GM11168 (cell line): ENCODE data around the gene LAMA2.

Experiments
- in situ Hi-C: fragments of 300-500 bp; cut with MboI; formaldehyde crosslinking; loops from one replicate; pipeline ENCODE4 v1.12.0; 2022; ENCODE audit warnings: low sequenced_read_pairs; ENCODE audit not compliant: unreplicated experiment

Gene LAMA2

GRCh38 chr6:129469070-129469662 is 586.2 kb downstream of the LAMA2 start:
- in situ Hi-C loops, result no loop called here

DNA sequence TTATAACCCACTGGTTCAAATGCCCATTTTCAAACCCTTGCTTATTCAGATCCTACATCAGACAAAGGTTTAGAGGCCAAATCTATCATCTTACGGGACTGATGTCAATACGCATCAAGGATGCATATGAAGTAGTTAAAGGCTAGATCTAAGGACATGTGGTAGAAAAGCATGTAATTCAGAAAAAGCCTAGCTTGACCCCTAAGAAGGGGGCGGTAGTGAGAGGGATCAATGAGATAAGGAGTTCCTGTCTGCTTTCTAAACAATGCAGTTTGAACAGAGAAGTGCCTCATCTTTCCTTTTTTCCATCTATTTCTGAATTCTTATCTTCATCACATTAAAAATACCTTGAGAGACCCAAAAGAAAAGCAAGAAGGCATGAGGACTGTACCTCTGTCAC is 589.3 kb downstream of the LAMA2 start:
- in situ Hi-C loops, result no loop called here

GRCh38 chr6:129473546-129473945 is 590.6 kb downstream of the LAMA2 start:
- in situ Hi-C loops, result no loop called here

DNA sequence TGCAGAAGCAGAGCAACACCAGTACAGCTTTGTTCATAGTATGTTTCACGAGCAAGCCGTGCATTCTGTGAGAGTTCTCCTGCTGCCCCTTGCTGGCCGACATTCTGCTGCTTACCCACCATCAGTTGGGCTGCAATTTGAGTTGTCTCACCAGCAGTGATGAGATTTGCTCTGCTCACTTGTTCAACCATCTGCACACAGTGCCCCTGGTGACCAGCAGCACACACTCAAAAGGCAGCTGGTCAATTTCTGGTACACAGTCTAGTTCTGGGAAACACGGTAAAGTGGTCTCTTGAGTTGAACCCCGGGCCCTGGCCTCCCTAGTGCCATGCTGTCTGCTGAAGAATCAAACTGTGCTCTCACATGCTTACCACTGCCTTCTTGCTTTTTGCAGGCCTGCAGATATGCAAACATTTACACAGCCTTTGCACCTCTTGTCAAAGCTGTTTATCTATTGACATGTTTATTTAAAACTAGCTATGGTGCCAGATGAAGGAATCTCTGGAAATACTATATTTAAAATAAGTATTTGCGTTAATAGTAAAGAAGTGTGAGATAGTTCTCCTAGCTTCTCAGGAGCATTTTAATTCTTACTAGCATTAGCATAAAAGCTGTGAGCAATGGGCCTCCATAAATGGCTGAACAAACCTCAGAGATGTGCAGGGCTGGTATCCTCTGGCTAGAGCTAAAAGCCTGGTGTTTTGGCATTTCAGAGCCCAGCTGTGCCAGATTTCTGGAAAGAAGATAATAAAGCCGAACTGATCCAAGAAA is 592.7 kb downstream of the LAMA2 start:
- in situ Hi-C loops, result no loop called here

DNA sequence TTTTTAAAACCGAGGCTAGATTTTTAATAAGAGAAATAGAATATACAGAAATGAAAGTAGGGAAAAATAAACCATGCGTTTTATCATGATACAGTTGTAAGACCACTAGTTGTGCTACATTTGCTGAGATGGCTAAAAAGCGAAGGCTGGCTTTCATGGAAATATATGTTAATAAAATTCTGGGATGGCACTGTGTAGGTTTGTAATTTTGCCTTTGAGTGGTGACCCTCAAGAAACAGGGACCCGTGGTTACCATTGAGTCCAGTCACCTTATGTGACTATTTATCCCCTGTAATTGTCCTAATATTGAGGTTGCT is 593.3 kb downstream of the LAMA2 start:
- in situ Hi-C loops, result no loop called here

DNA sequence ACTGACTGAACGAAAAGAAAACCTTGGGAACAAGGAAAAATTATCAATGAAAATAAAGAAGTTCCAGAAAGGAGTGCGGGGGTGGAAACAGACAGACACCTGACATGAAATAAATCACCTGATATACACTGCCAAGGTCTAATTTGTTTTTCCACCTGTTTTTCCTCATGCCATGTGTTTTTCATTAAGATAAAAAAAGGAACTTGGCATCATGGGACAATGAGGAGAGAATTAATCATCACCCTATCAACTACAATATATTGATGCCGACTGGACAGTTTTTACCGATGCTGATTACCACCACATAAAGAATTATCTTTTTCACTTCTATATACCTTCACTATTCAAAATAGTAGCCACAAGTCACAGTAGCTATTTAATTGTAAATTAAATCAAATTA is 593.9 kb downstream of the LAMA2 start:
- in situ Hi-C loops, result no loop called here

- in situ Hi-C loops, result no loop called here
Observed at GRCh38 chr6:129478379-129478778, 595.4 kb downstream of the LAMA2 start.

- in situ Hi-C loops, result no loop called here
Observed at GRCh38 chr6:129481706-129482105, 598.8 kb downstream of the LAMA2 start.

DNA sequence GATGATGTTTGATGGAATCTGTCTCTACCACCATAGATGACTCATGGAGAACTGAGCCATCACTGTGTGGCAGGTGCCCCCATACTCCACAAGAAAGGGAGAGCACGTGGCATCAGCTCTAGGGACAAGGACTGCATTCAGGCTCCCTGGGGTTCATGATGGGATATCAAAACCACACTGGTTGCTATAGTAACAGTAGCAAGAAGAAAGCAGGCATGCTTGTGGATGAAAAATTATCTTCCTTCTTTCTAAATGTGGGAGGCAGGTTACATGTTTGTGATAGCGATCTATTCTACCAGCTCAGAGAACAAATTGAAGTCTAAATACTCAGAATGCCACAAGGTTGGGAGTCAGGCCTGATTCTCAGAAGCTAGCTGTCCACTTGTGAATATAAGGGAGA is 602.8 kb downstream of the LAMA2 start:
- in situ Hi-C loops, result no loop called here

GRCh38 chr6:129486327-129486726 is 603.4 kb downstream of the LAMA2 start:
- in situ Hi-C loops, result no loop called here

GRCh38 chr6:129488313-129488712 is 605.4 kb downstream of the LAMA2 start:
- in situ Hi-C loops, result no loop called here

DNA sequence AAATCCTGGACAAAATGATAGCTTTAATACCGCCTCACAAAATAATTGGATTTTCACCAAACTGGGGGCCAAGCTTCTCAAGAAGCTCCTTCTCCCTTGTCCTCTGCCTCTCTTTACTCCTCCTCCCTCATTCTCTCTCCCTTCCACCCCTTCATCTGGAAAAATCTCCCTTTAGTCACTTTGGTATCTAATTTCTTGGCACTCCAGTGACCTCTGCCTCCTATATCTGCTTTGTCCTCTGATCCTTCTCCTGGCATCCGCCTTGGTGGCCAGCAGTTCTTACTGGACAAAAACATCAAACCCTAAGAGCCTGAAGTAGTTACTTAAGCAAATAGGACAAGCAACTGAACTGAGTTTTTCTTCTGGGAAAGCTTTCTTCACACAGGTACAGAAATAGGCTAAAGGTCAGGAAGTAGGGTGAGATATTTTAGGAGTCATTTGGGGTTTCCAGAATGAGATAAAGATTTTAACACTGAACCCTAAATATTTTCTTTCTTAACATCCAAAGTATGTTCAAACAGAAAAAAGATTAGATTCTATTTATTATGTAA is 606.4 kb downstream of the LAMA2 start:
- in situ Hi-C loops, result no loop called here

DNA sequence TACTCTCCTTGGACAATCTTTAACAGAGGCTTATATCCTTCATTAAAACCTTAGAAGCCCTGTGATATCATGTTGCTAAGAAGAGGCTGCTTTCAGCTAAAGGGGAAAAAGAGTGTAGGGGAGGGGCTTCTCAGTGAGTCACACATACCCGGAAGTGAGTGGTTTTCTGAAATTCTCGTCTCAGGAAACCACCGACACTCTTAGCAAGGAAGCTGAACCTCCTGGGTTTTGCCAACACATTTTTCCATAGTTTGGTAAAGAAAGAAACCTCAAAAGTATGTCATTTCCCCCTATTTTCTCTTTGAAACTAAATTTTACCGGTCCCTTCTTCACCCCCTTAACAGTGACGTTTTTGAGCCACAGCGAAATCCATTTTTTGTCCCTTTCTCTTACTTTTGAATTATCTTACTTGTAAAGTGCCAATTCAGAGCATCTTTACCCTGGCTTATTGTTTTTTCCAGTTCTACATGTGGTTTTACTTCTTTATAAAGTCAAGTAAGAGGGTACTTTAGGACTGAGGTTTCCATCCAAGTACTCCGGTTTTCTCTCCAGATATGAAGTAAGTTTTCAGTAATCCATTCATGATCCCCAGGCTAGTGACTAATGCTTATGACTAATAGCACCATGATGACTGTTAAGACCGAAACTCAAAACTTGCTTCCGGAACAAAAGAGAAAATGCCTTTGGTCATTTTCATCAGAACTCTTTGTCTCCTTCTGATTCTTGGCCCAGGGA is 607.8 kb downstream of the LAMA2 start:
- in situ Hi-C loops, result no loop called here

- in situ Hi-C loops, result no loop called here
Observed at GRCh38 chr6:129491436-129491835, 608.5 kb downstream of the LAMA2 start.

- in situ Hi-C loops, result no loop called here
Observed at GRCh38 chr6:129492260-129492659, 609.3 kb downstream of the LAMA2 start.

DNA sequence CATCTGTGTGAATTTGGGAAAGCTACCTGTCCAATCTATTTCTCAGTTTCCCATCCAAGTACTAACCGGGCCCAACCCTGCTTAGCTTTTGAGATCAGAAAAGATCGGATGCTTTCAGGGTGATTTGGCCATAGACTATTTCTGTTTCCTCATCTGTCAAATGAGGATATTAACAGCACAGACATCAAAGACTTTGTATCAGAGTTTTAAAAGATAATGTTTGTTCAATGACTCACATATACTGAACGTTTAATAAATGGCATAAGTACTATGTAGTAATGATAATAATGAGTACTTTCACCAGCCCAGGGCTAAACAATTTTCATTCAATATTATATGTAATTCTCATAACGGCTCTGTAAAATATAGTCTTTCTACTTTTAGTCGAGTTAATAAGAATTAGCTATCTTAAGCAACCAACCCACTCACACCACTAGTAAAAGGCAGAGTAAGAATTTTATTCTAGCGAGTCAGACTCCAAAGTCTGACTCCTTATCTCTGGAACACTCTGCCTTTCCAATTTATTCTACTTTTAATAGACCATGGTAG is 610.5 kb downstream of the LAMA2 start:
- in situ Hi-C loops, result no loop called here

DNA sequence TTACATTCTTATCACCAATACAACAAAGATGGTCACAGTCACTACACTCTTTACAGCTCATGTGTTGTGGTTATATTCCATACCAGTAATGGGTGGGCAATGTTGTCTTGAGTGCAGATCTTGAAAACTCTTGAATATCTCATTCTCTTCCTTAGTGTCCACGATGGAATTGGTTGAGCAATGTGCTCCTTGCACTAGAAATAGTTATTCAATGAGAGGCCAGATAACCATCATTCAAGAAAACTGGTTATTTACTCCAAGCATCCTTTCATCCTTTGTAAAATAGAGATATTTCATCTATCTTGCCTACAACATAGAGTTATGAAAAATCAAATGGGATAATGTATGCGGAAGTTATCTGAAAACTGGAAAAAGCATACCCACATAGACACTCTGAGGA is 611.2 kb downstream of the LAMA2 start:
- in situ Hi-C loops, result no loop called here

- in situ Hi-C loops, result no loop called here
Observed at GRCh38 chr6:129494586-129494985, 611.6 kb downstream of the LAMA2 start.

GRCh38 chr6:129495652-129496051 is 612.7 kb downstream of the LAMA2 start:
- in situ Hi-C loops, result no loop called here

DNA sequence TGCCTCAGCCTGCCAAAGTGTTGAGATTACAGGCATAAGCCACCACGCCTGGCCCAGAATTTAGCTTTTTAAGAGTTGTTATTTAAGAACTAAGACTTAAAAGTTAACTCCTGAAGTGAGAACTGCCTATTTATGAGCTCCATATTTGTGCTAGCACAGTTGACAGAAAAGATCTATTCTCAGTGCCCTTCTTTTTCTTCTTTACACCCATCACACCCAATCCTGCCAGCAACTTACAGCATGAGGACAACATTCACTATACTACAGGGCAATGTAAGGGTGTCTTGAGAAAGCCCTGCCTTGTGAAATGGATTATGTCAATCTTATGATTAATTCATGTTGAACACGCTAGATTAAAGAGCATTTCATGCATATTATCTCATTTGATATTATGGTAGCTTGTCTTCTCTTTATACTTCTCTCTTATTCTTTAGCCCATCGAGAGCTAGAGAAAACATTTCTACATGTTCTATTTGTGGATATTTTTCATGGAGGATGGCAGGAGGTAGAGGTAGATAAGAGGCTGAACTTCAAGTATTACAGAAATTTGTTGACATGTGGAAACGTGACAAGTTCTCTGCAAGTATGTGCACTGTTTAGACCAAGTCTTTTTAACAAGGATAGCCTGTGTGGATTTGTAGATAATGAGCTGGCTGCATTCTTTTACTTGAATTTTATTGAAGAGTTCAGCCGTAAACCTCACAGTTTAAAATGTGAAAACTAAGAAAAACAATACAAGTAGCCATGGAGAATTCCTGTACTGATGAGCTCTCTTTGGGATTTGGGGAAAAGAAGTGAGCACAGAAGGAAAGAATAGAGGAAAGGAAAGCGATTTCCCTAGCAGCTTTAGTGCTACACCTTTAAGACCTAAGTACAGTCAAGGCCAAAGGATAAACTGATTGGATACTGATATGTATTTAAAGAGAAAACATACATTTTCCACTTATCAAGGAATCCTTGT is 614.8 kb downstream of the LAMA2 start:
- in situ Hi-C loops, result no loop called here
